CD8-positive, alpha-beta memory T cell (primary cell): ENCODE results near the gene UNKL. TPM values are rescaled to one million over a fixed set of nuclear protein-coding genes. Genes with fewer than 3 reads are reported as not detected.

ENCODE experiments used
- polyA plus RNA-seq: library from polyadenylated mRNA; unstranded; fragments of 300-500 nt; fragmentation: Illumina TruSeq; gene quantifications from one replicate; pipeline ENCODE4 v1.2.3, GENCODE V29; 2021
- total RNA-seq, 2 experiments: library from RNA; stranded (reverse); gene quantifications; one replicate each; pipeline ENCODE4 v1.2.3, GENCODE V29; 2021

The UNKL gene
- total and polyA plus RNA-seq, 3 experiments from 2014 or later: 8.1 to 38.0 (median 32.9) TPM

Other genes starting within 250 kb of the UNKL start
- not detected for gene TPSG1, start 189.4 kb downstream of the UNKL start, total RNA-seq
- gene TPSG1, start 189.4 kb downstream of the UNKL start, polyA plus RNA-seq: not detected
- not detected for gene TPSB2, start 184.5 kb downstream of the UNKL start, total RNA-seq
- gene TPSB2, start 184.5 kb downstream of the UNKL start, polyA plus RNA-seq: not detected
- not detected for gene TPSAB1, start 174.0 kb downstream of the UNKL start, total RNA-seq
- gene TPSAB1, start 174.0 kb downstream of the UNKL start, polyA plus RNA-seq: not detected
- not detected for gene TPSD1, start 158.6 kb downstream of the UNKL start, total RNA-seq
- not detected for gene TPSD1, start 158.6 kb downstream of the UNKL start, polyA plus RNA-seq
- 100 to 1,000 TPM; 238 to 257 TPM for gene UBE2I, start 105.1 kb downstream of the UNKL start, total RNA-seq
- gene UBE2I, start 105.1 kb downstream of the UNKL start, polyA plus RNA-seq: 101 TPM
- gene BAIAP3, start 81.1 kb downstream of the UNKL start, total RNA-seq: 1 to 10 TPM; 7.2 to 7.5 TPM
- gene BAIAP3, start 81.1 kb downstream of the UNKL start, polyA plus RNA-seq: 8.3 TPM
- gene TSR3, start 62.8 kb downstream of the UNKL start, total RNA-seq: 100 to 1,000 TPM in 1 of 2 experiments, 10 to 100 TPM in 1; 91.8 to 102 TPM
- gene TSR3, start 62.8 kb downstream of the UNKL start, polyA plus RNA-seq: 109 TPM
- gene GNPTG, start 62.8 kb downstream of the UNKL start, total RNA-seq: 10 to 100 TPM; 32.3 to 34.4 TPM
- gene GNPTG, start 62.8 kb downstream of the UNKL start, polyA plus RNA-seq: 63.3 TPM
- gene UQCC4, start 6.0 kb upstream of the UNKL start, total RNA-seq: 10 to 100 TPM; 27.0 to 27.2 TPM
- gene UQCC4, start 6.0 kb upstream of the UNKL start, polyA plus RNA-seq: 33.7 TPM
- under 1 TPM; 0.33 to 0.48 TPM for gene PERCC1, start 16.4 kb upstream of the UNKL start, total RNA-seq
- gene PERCC1, start 16.4 kb upstream of the UNKL start, polyA plus RNA-seq: not detected
- gene CCDC154, start 29.9 kb upstream of the UNKL start, total RNA-seq: 1 to 10 TPM; 2.3 to 2.8 TPM
- not detected for gene CCDC154, start 29.9 kb upstream of the UNKL start, polyA plus RNA-seq
- 10 to 100 TPM; 52.8 to 59.1 TPM for gene CLCN7, start 60.3 kb upstream of the UNKL start, total RNA-seq
- 29.3 TPM for gene CLCN7, start 60.3 kb upstream of the UNKL start, polyA plus RNA-seq
- gene PTX4, start 74.2 kb upstream of the UNKL start, total RNA-seq: not detected
- not detected for gene PTX4, start 74.2 kb upstream of the UNKL start, polyA plus RNA-seq
- 10 to 100 TPM; 84.7 to 84.9 TPM for gene TELO2, start 78.7 kb upstream of the UNKL start, total RNA-seq
- 14.0 TPM for gene TELO2, start 78.7 kb upstream of the UNKL start, polyA plus RNA-seq
- gene TMEM204, start 119.0 kb upstream of the UNKL start, total RNA-seq: 10 to 100 TPM; 27.1 to 30.9 TPM
- 68.4 TPM for gene TMEM204, start 119.0 kb upstream of the UNKL start, polyA plus RNA-seq
- 1 to 10 TPM; 6.1 to 8.4 TPM for gene IFT140, start 197.4 kb upstream of the UNKL start, total RNA-seq
- 5.5 TPM for gene IFT140, start 197.4 kb upstream of the UNKL start, polyA plus RNA-seq
- 10 to 100 TPM; 22.1 to 24.3 TPM for gene CRAMP1, start 197.7 kb upstream of the UNKL start, total RNA-seq
- gene CRAMP1, start 197.7 kb upstream of the UNKL start, polyA plus RNA-seq: 3.0 TPM